Ectodermal cell (in vitro differentiated cells): ENCODE measurements around the gene PCDHB7.
A peak's percentile ranks its signal among the peaks of the same experiment; 100 is the strongest.
"Not testable (repeated sequence)": the region's sequence is repeated elsewhere in the genome, so short reads cannot be mapped to it uniquely, and the experiment has no call there.

Source experiments
- H3K27ac ChIP-seq: 2 replicates; pipeline ENCODE4 v1.7.0; 2013; ENCODE audit warnings: mild to moderate bottlenecking, low read depth, low read length; ENCODE audit not compliant: insufficient read depth, poor library complexity, severe bottlenecking
- H3K27me3 ChIP-seq: 2 replicates; pipeline ENCODE4 v1.7.0; 2013; ENCODE audit warnings: mild to moderate bottlenecking, low read length; ENCODE audit not compliant: insufficient read depth, control insufficient read depth, poor library complexity, severe bottlenecking
- H3K36me3 ChIP-seq: one replicate; pipeline ENCODE4 v1.7.0; 2013; ENCODE audit warnings: low read length; ENCODE audit not compliant: control insufficient read depth, insufficient read depth
- H3K4me1 ChIP-seq: one replicate; pipeline ENCODE4 v1.7.0; 2013; ENCODE audit warnings: low read length; ENCODE audit not compliant: control insufficient read depth, insufficient read depth
- H3K4me3 ChIP-seq: 2 replicates; pipeline ENCODE4 v1.7.0; 2013; ENCODE audit warnings: low read depth, low read length, control low read depth; ENCODE audit not compliant: insufficient read depth
- H3K9me3 ChIP-seq: 2 replicates; pipeline ENCODE4 v1.7.0; 2013; ENCODE audit warnings: mild to moderate bottlenecking, low read length, moderate library complexity; ENCODE audit not compliant: control insufficient read depth
- WGBS, 2 experiments: methylation state at CpG; one replicate each; pipeline ENCODE4 v1.1.7; 2013; ENCODE audit warnings: missing lambda C conversion rate in 2 of 2; 5-methylcytosine and 5-hydroxymethylcytosine counted together

Gene PCDHB7

GRCh38 chr5:141180313-141180712 lies 7.9 kb downstream of the PCDHB7 start:
- 74 to 84% methylated on average over 1 of the region's 1 CpG for WGBS, 2 experiments
- Histone ChIP-seq H3K27me3 (no peaks in the 10 kb centered on the region), H3K4me3 (no peak overlapping the region), H3K27ac (no peak overlapping the region), H3K4me1 (no peaks in the 10 kb centered on the region), H3K9me3 (no peaks in the 10 kb centered on the region), H3K36me3 (no peaks in the 10 kb centered on the region)

DNA sequence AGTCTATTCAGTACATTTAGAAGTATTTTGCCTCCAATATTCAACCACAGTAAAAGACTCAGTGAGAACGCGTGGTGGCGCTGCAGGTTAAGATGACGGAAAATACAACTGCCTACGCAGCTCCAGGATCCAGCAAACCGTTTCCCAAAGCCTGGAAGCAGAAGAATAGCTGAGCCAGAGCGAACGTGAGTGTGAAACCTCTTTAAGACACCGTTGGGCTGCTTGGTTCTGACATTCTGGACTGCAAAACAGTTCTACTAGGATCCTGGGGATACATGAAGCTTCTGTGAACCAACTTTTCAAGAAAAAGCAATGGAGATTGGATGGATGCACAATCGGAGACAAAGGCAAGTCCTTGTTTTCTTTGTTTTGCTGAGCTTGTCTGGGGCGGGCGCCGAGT lies 9.8 kb downstream of the PCDHB7 start, which contains the start of gene PCDHB16:
Gene PCDHB16 (plus strand): TSS at position 140 of the 400 bp plus-strand sequence. CDS start 173 bp downstream, at position 313.
- Histone ChIP-seq H3K27me3 (no peaks in the 10 kb centered on the region), H3K36me3 (no peaks in the 10 kb centered on the region), H3K27ac (no peak within 1 kb of the TSS), H3K4me1 (no peaks in the 10 kb centered on the region), H3K4me3 (peak within 1 kb of the TSS; percentile 14), H3K9me3 (no peaks in the 10 kb centered on the region)
- WGBS, 2 experiments, result 55 to 60% methylated on average over 13 of the region's 13 CpGs

DNA sequence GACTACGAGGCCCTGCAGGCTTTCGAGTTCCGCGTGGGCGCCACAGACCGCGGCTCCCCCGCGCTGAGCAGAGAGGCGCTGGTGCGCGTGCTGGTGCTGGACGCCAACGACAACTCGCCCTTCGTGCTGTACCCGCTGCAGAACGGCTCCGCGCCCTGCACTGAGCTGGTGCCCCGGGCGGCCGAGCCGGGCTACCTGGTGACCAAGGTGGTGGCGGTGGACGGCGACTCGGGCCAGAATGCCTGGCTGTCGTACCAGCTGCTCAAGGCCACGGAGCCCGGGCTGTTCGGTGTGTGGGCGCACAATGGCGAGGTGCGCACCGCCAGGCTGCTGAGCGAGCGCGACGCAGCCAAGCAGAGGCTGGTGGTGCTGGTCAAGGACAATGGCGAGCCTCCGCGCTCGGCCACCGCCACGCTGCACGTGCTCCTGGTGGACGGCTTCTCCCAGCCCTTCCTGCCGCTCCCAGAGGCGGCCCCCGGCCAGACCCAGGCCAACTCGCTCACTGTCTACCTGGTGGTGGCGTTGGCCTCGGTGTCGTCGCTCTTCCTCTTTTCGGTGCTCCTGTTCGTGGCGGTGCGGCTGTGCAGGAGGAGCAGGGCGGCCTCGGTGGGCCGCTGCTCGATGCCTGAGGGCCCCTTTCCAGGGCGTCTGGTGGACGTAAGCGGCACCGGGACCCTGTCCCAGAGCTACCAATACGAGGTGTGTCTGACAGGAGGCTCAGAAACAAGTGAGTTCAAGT lies 11.8 kb downstream of the PCDHB7 start:
- WGBS, 2 experiments, result 92 to 93% methylated on average over 47 to 56 of the region's 69 CpGs
- H3K27me3 ChIP-seq, H3K4me1 ChIP-seq, H3K9me3 ChIP-seq, H3K36me3 ChIP-seq, H3K4me3 ChIP-seq, H3K27ac ChIP-seq: not testable (repeated sequence)

DNA sequence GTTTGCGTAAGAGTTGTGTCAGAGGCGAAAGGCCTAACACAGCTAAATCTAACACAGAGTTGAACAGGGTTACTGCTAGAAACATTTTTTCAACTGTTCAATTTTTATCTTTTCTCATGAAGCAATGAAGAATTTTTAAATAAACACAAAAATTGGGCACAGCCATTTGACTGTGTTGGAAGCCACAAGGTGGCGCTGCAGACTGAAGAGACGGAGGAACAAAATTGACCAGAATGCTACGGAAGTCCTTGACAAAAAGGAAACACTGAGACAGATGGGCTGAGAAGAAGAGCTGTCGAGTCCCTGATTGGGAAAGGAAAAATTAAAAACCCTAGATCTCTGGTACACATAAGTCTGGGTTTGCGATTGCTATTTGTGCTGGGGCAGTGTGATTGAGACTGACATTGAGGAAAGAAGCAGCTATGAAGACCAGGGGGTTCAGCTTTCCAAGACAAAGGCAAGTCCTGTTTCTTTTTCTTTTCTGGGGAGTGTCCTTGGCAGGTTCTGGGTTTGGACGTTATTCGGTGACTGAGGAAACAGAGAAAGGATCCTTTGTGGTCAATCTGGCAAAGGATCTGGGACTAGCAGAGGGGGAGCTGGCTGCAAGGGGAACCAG lies 14.6 kb downstream of the PCDHB7 start, which contains the start of gene PCDHB9:
Gene PCDHB9 (plus strand): TSS at position 265 of the 616 bp plus-strand sequence. CDS start 158 bp downstream, at position 423.
- Histone ChIP-seq H3K27ac (no peak within 1 kb of the TSS), H3K36me3 (no peaks in the 10 kb centered on the region), H3K9me3 (no peaks in the 10 kb centered on the region), H3K4me1 (no peaks in the 10 kb centered on the region), H3K27me3 (no peaks in the 10 kb centered on the region), H3K4me3 (no peak within 1 kb of the TSS)
- WGBS, 2 experiments, result 51 to 55% methylated on average over 7 of the region's 9 CpGs

- not testable (repeated sequence) for H3K27me3 ChIP-seq, H3K36me3 ChIP-seq, H3K4me1 ChIP-seq, H3K4me3 ChIP-seq, H3K9me3 ChIP-seq, H3K27ac ChIP-seq
- WGBS, 2 experiments, result 94 to 95% methylated on average over 23 to 25 of the region's 37 CpGs
Measured at GRCh38 chr5:141188682-141189081, 16.2 kb downstream of the PCDHB7 start.

DNA sequence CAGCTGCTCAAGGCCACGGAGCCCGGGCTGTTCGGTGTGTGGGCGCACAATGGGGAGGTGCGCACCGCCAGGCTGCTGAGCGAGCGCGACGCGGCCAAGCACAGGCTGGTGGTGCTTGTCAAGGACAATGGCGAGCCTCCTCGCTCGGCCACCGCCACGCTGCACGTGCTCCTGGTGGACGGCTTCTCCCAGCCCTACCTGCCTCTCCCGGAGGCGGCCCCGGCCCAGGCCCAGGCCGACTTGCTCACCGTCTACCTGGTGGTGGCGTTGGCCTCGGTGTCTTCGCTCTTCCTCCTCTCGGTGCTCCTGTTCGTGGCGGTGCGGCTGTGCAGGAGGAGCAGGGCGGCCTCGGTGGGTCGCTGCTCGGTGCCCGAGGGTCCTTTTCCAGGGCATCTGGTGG lies 16.7 kb downstream of the PCDHB7 start:
- WGBS, 2 experiments, result 91 to 94% methylated on average over 25 to 34 of the region's 35 CpGs
- H3K9me3 ChIP-seq, H3K4me3 ChIP-seq, H3K4me1 ChIP-seq, H3K36me3 ChIP-seq, H3K27ac ChIP-seq, H3K27me3 ChIP-seq: not testable (repeated sequence)

DNA sequence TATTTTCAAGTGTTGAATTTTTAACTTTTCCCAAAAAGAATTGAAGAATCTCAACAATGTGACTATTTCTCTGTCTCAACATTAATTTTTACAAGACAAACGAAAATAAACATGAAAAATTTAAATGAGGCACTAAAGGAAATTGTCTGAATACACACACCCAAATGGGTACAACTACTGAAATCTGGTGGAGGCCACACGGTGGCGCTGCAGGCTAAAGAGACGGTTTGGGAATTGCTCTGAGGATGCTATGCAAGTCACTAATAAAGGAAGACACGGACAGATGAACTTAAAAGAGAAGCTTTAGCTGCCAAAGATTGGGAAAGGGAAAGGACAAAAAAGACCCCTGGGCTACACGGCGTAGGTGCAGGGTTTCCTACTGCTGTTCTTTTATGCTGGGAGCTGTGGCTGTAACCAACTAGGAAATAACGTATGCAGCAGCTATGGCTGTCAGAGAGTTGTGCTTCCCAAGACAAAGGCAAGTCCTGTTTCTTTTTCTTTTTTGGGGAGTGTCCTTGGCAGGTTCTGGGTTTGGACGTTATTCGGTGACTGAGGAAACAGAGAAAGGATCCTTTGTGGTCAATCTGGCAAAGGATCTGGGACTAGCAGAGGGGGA lies 19.8 kb downstream of the PCDHB7 start, which contains the start of gene PCDHB10:
Gene PCDHB10 (plus strand): TSS at position 244 of the 616 bp plus-strand sequence. CDS start 200 bp downstream, at position 444.
- Histone ChIP-seq H3K27me3 (no peaks in the 10 kb centered on the region), H3K4me3 (peak within 1 kb of the TSS; percentile 16), H3K9me3 (no peaks in the 10 kb centered on the region), H3K36me3 (no peaks in the 10 kb centered on the region), H3K4me1 (no peaks in the 10 kb centered on the region), H3K27ac (peak within 1 kb of the TSS; percentile 38)
- WGBS, 2 experiments, result 16 to 18% methylated on average over 8 of the region's 10 CpGs

- not testable (repeated sequence) for H3K36me3 ChIP-seq, H3K4me3 ChIP-seq, H3K27me3 ChIP-seq, H3K4me1 ChIP-seq, H3K27ac ChIP-seq, H3K9me3 ChIP-seq
- WGBS, 2 experiments, result 94 to 95% methylated on average over 21 to 30 of the region's 37 CpGs
Measured at GRCh38 chr5:141194332-141194731, 21.9 kb downstream of the PCDHB7 start.

DNA sequence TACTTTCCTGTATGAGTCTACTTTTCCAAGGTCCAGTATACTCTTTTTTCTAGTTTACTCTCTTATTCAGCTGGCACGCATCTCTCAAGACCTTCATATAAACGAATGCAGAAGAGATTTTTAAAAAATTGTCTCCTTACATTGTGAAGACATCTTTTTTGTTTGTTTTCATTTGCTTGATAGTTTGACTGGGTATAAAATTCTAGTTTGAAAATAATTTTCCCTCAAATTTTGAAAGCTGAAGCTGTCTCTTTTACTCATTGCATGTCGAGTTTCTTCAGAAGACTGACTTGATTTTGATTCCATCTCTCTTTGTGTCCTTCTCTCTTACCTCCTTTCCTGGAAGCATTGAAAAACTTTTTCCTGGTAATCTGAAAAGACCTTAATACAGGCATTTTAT lies 23.9 kb downstream of the PCDHB7 start:
- H3K27me3 ChIP-seq, result no peaks in the 10 kb centered on the region
- H3K4me3 ChIP-seq, result no peak overlapping the region
- no peaks in the 10 kb centered on the region for H3K4me1 ChIP-seq
- 69 to 70% methylated on average over 3 of the region's 3 CpGs for whole genome bisulfite sequencing, 2 experiments
- H3K36me3 ChIP-seq, result no peaks in the 10 kb centered on the region
- no peak overlapping the region for H3K27ac ChIP-seq
- no peaks in the 10 kb centered on the region for H3K9me3 ChIP-seq
